Left ventricle myocardium inferior (tissue), 1 donor: Measurements from ENCODE around the gene WNT6. TPM values are rescaled to one million over a fixed set of nuclear protein-coding genes. Genes with fewer than 3 reads are reported as not detected.

Source experiments
- DNase-seq: peaks from one replicate; pipeline ENCODE4 v3.0.0-alpha.2; 2020
- H3K27ac ChIP-seq: fragments of 200-600 bp; replicated peaks from 2 replicates; pipeline ENCODE4 v1.8.0; 2021
- H3K27me3 ChIP-seq: fragments of 200-600 bp; 2 replicates; pipeline ENCODE4 v1.8.0; 2021; ENCODE audit warnings: low read depth
- H3K36me3 ChIP-seq: fragments of 200-600 bp; 2 replicates; pipeline ENCODE4 v1.8.0; 2021
- H3K4me1 ChIP-seq: fragments of 200-600 bp; 2 replicates; pipeline ENCODE4 v1.8.0; 2021
- H3K4me3 ChIP-seq: fragments of 200-600 bp; 2 replicates; pipeline ENCODE4 v1.8.0; 2021; ENCODE audit warnings: mild to moderate bottlenecking, moderate library complexity
- H3K9me3 ChIP-seq: fragments of 200-600 bp; replicated peaks from 2 replicates; pipeline ENCODE4 v1.8.0; 2021
- CTCF ChIP-seq: fragments of 200-600 bp; IDR thresholded peaks from 2 replicates; pipeline ENCODE4 v1.8.0; 2021; ENCODE audit warnings: antibody characterized with exemption, mild to moderate bottlenecking, borderline replicate concordance
- intact Hi-C: fragments of 100-400 bp; cut with micrococcal nuclease; formaldehyde crosslinking; loops from one replicate; pipeline ENCODE4 v1.11.0; 2022
- total RNA-seq: library from RNA; stranded (reverse); fragmentation: NEBNext Ultra II Directional; extraction: Animal tissue kit (Norgen Biotek cat#: 25700); gene quantifications from one replicate; pipeline ENCODE4 v1.2.1, GENCODE V29; 2021
- donor health status: DM: no; HTN: yes; CAD: no; lungs with severe emphysema.

The WNT6 gene
- total RNA-seq, 1 donor from 2014 or later: 1.0 TPM

- Histone ChIP-seq H3K4me3 (no peak overlapping the region), H3K4me1 (peaks cover 16% of the 10 kb centered on the region), H3K27me3 (peaks cover 77% of the 10 kb centered on the region), H3K36me3 (no peaks in the 10 kb centered on the region), H3K9me3 (no peaks in the 10 kb centered on the region), H3K27ac (no peak overlapping the region)
- no peak for DNase-seq
- no peak for TF ChIP-seq CTCF
- intact Hi-C loops: no loop called here
These were observed 28.7 kb downstream of the WNT6 start for GRCh38 chr2:218888341-218888740.

GRCh38 chr2:218889937-218890336 lies 30.3 kb downstream of the WNT6 start:
- intact Hi-C loops: no loop called here
- Histone ChIP-seq H3K27me3 (peaks cover 77% of the 10 kb centered on the region), H3K4me1 (peaks cover 11% of the 10 kb centered on the region), H3K36me3 (no peaks in the 10 kb centered on the region), H3K27ac (no peak overlapping the region), H3K4me3 (no peak overlapping the region), H3K9me3 (no peaks in the 10 kb centered on the region)
- no peak for DNase-seq
- no peak for TF ChIP-seq CTCF

- no peak overlapping the region for H3K4me3 ChIP-seq
- peaks cover 77% of the 10 kb centered on the region for H3K27me3 ChIP-seq
- peaks cover 11% of the 10 kb centered on the region for H3K4me1 ChIP-seq
- no peak for DNase-seq
- intact Hi-C loops: no loop called here
- TF ChIP-seq CTCF: no peak
- H3K36me3 ChIP-seq: no peaks in the 10 kb centered on the region
- no peak overlapping the region for H3K27ac ChIP-seq
- H3K9me3 ChIP-seq: no peaks in the 10 kb centered on the region
These were observed 30.8 kb downstream of the WNT6 start for GRCh38 chr2:218890369-218890768.

- Histone ChIP-seq H3K36me3 (no peaks in the 10 kb centered on the region), H3K4me3 (no peak overlapping the region), H3K4me1 (peaks cover 11% of the 10 kb centered on the region), H3K27me3 (peaks cover 80% of the 10 kb centered on the region), H3K27ac (no peak overlapping the region), H3K9me3 (no peaks in the 10 kb centered on the region)
- no peak for DNase-seq
- intact Hi-C loops: no loop called here
- TF ChIP-seq CTCF: no peak
These were observed 31.9 kb downstream of the WNT6 start for GRCh38 chr2:218891275-218892135.

GRCh38 chr2:218892693-218893348 lies 33.2 kb downstream of the WNT6 start:
- intact Hi-C loops: no loop called here
- Histone ChIP-seq H3K4me3 (peak overlapping the region; percentile 59), H3K27ac (no peak overlapping the region), H3K9me3 (no peaks in the 10 kb centered on the region), H3K36me3 (no peaks in the 10 kb centered on the region), H3K27me3 (peaks cover 88% of the 10 kb centered on the region), H3K4me1 (peaks cover 24% of the 10 kb centered on the region)
- peak; percentile 38 for TF ChIP-seq CTCF
- DNase-seq: peak; percentile 62
